Measurements from ENCODE around the gene LTB.

GRCh38 chr6:31607317-31607716 is 25.1 kb upstream of the LTB start:
- TF ChIP-seq, protein P1, sequence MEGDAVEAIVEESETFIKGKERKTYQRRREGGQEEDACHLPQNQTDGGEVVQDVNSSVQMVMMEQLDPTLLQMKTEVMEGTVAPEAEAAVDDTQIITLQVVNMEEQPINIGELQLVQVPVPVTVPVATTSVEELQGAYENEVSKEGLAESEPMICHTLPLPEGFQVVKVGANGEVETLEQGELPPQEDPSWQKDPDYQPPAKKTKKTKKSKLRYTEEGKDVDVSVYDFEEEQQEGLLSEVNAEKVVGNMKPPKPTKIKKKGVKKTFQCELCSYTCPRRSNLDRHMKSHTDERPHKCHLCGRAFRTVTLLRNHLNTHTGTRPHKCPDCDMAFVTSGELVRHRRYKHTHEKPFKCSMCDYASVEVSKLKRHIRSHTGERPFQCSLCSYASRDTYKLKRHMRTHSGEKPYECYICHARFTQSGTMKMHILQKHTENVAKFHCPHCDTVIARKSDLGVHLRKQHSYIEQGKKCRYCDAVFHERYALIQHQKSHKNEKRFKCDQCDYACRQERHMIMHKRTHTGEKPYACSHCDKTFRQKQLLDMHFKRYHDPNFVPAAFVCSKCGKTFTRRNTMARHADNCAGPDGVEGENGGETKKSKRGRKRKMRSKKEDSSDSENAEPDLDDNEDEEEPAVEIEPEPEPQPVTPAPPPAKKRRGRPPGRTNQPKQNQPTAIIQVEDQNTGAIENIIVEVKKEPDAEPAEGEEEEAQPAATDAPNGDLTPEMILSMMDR (IDR thresholded peaks at IDR 0.05) = no peak
- TF ChIP-seq ZFX (IDR thresholded peaks at IDR 0.05; ENCODE audit: borderline replicate concordance) = no peak

Measured in 22Rv1 (cell line).